ENCODE results near the gene SYT9. TPM values are rescaled to one million over a fixed set of nuclear protein-coding genes. Genes with fewer than 3 reads are reported as not detected.

SYT9 gene
- total RNA-seq, 2 experiments from 2014 or later = not detected

DNA sequence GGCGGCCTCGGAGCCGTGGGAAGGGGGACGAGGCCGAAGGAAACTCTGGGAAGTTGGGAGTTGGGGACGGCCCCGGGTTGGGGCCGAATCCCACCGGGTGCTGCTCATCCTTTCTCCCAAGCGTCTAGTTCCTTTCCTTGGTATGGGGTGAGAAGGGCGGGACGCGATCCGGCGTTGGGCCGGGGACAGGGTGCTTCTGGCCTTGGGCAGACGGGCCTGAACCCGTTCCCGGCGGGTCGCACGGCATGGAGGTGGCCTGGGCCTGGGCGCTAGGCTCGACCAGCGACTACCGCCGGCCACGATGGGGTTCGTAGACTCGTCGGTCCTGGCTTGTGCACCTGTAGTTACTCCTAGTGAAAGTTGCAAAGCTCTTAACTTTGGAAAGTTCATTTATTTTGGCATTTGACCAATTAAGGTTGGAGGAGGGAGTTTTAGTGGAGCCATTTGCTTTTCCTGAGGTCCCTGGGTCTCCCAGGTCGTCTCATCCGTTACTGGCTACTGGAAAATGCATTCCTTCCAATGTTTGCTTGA is 1.0 kb downstream of the SYT9 start:
- CTCF ChIA-PET = no interaction called here
- Mint-ChIP-seq H3K36me3 (ENCODE audit: low read depth) (no peaks in the 10 kb centered on the region), H3K27me3 (ENCODE audit: low read depth) (peaks cover 53% of the 10 kb centered on the region), H3K4me1 (ENCODE audit: low read depth) (peaks cover 1% of the 10 kb centered on the region), H3K9me3 (ENCODE audit: insufficient read depth) (no peaks in the 10 kb centered on the region), H3K27ac (no peak overlapping the region), H3K4me3 (peak overlapping the region; percentile 40)
- POLR2A ChIA-PET = no interaction called here
- no peak for ATAC-seq
- DNase-seq = no peak

DNA sequence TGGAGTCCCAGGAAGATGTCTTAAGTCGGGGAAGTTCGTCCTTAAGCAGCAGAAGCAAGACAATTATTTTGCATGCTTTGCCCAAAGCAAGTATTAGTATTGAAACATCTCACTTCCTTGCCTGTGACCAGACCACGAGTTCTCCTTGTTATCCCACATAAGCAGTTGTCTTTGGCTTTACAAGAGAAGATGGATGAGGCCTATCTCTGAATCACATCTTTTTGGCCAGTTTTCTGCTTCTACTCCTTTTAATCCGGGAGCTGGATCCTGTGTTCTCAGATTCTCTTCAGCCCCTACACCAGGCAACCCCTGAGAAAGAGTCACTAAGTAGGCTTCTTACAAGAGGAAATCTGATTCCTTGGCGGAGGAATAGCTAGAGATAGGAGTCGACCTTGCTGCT is 2.1 kb downstream of the SYT9 start:
- no peaks in the 10 kb centered on the region for H3K36me3 Mint-ChIP-seq (ENCODE audit: low read depth)
- CTCF ChIA-PET = no interaction called here
- no peak overlapping the region for H3K27ac Mint-ChIP-seq
- H3K9me3 Mint-ChIP-seq (ENCODE audit: insufficient read depth) = no peaks in the 10 kb centered on the region
- no peak overlapping the region for H3K4me3 Mint-ChIP-seq
- H3K27me3 Mint-ChIP-seq (ENCODE audit: low read depth) = peaks cover 51% of the 10 kb centered on the region
- no peak for DNase-seq
- POLR2A ChIA-PET = no interaction called here
- H3K4me1 Mint-ChIP-seq (ENCODE audit: low read depth) = peaks cover 1% of the 10 kb centered on the region
- no peak for ATAC-seq

DNA sequence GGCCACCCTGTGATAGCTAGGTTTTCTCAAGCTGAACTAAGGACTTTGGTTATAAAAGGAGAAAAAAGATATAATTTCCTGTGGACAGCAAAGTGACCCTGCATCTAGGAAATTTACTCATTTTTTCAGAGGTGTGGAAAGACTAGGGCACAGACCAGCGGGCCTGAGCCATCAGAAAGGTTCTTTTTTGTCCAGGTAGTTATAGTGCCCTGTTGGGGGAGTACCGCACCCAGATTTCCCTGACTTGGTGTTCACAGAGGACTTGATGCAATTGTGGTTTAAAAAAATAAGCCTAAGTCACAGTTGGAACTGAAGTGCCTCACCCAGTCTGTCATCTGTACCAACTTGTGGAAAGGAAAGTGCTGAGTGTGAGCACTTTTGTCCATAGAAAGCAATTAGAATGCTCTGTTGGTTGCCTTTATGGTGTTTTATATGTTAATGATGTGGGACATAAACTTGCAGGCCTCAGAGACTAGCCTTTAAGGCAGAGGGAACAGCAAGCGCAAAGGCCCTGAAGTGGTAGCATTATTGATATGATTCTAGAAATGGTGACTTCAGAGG is 3.1 kb downstream of the SYT9 start:
- DNase-seq (no peak), ATAC-seq (no peak)
- Mint-ChIP-seq H3K4me3 (no peak overlapping the region), H3K9me3 (ENCODE audit: insufficient read depth) (no peaks in the 10 kb centered on the region), H3K27me3 (ENCODE audit: low read depth) (peaks cover 46% of the 10 kb centered on the region), H3K27ac (no peak overlapping the region), H3K36me3 (ENCODE audit: low read depth) (no peaks in the 10 kb centered on the region), H3K4me1 (ENCODE audit: low read depth) (peaks cover 1% of the 10 kb centered on the region)
- ChIA-PET CTCF (no interaction called here), POLR2A (no interaction called here)

DNA sequence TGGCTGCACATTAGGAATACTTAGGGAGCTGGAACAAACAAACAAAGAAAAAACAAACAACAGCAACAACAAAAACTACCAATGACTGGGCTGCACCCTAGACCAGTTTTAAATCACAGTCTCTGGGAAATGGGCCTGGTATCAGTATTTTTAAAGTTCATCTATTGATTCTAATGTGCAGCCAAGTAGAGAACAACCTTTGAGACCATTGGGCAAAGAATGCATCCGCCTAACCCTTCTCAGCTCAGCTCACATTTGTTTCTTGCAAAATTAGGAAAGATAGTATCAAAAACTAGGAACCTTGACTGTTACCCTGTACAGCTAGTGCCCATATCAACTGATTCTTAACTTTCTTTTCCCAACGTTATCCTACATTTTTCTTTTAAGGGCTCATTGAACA is 5.2 kb downstream of the SYT9 start:
- H3K27me3 Mint-ChIP-seq (ENCODE audit: low read depth) = peaks cover 34% of the 10 kb centered on the region
- H3K4me1 Mint-ChIP-seq (ENCODE audit: low read depth) = peaks cover 1% of the 10 kb centered on the region
- no peak overlapping the region for H3K27ac Mint-ChIP-seq
- DNase-seq (no peak), ATAC-seq (no peak)
- H3K4me3 Mint-ChIP-seq = no peak overlapping the region
- H3K36me3 Mint-ChIP-seq (ENCODE audit: low read depth) = no peaks in the 10 kb centered on the region
- ChIA-PET CTCF (no interaction called here), POLR2A (no interaction called here)
- no peaks in the 10 kb centered on the region for H3K9me3 Mint-ChIP-seq (ENCODE audit: insufficient read depth)

DNA sequence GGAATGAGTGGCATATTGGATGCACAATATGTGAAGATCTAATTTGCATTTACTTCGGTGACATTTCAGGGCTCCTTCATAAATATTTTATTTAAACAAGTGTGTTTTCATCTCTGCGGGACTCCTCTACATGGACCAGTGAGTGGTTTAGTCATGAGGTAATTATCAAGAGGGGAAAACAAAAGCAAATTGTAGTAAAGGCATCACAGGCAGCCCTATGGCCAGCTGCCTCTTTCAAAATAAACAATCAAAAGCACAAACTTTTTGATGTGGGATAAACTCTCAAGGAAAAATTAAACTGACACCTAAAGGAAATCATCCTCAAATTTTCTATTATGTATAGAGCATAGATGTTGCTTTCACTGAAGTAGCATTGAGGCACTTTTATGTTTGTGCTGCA is 6.0 kb downstream of the SYT9 start:
- H3K36me3 Mint-ChIP-seq (ENCODE audit: low read depth) = no peaks in the 10 kb centered on the region
- ChIA-PET POLR2A (no interaction called here), CTCF (no interaction called here)
- ATAC-seq (no peak), DNase-seq (no peak)
- H3K9me3 Mint-ChIP-seq (ENCODE audit: insufficient read depth) = no peaks in the 10 kb centered on the region
- no peaks in the 10 kb centered on the region for H3K4me1 Mint-ChIP-seq (ENCODE audit: low read depth)
- H3K4me3 Mint-ChIP-seq = no peak overlapping the region
- H3K27me3 Mint-ChIP-seq (ENCODE audit: low read depth) = peaks cover 31% of the 10 kb centered on the region
- H3K27ac Mint-ChIP-seq = no peak overlapping the region

DNA sequence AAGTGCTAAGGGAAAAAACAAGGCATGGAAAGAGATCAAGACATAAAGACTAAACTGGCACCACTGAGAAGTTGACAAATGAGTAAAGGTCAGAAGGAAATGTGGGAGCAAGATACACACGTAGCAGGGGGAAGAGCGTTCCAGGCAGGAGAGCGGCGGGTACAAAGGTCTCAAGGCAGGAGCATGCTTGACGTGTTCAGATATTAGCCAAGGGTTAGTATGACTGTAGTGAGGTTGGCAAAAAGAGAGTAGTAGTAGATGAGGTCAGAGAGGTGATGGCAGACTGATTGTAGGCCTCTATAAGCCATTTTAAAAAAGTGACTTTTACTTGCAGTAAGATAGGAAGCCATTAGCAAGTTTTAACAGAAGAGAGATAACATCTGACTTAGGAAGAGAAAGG is 9.9 kb downstream of the SYT9 start:
- no peaks in the 10 kb centered on the region for H3K36me3 Mint-ChIP-seq (ENCODE audit: low read depth)
- ATAC-seq (no peak), DNase-seq (no peak)
- no peak overlapping the region for H3K27ac Mint-ChIP-seq
- no peak overlapping the region for H3K4me3 Mint-ChIP-seq
- ChIA-PET POLR2A (no interaction called here), CTCF (interaction anchor here (0.6 kb wide), 1 partner anchor 181 kb away, joined by 3 read pairs; no protein-coding TSS in a partner anchor)
- peaks cover 9% of the 10 kb centered on the region for H3K27me3 Mint-ChIP-seq (ENCODE audit: low read depth)
- H3K9me3 Mint-ChIP-seq (ENCODE audit: insufficient read depth) = no peaks in the 10 kb centered on the region
- no peaks in the 10 kb centered on the region for H3K4me1 Mint-ChIP-seq (ENCODE audit: low read depth)

DNA sequence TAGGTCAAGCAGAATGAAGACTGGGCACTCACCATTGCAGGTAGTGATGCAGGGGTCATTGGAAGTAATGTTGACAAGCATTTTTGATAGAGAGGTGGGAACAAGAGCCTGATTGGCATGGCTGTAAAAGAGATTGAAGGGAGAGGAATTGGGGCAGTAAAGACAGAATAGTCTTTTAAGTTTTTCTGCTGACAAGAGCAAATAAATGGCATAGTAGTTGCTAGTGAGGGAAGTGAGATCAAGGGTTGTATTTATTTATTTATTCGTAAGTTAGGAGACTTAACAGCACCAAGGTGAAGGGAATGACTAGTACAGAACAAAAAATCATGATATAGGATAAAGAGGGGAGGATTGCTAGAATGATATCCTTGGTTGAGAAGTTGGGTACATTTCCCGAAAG is 11.0 kb downstream of the SYT9 start:
- CTCF ChIA-PET = no interaction called here
- DNase-seq (no peak), ATAC-seq (no peak)
- no peak overlapping the region for H3K27ac Mint-ChIP-seq
- H3K27me3 Mint-ChIP-seq (ENCODE audit: low read depth) = peaks cover 7% of the 10 kb centered on the region
- H3K9me3 Mint-ChIP-seq (ENCODE audit: insufficient read depth) = no peaks in the 10 kb centered on the region
- POLR2A ChIA-PET = no interaction called here
- no peaks in the 10 kb centered on the region for H3K4me1 Mint-ChIP-seq (ENCODE audit: low read depth)
- H3K36me3 Mint-ChIP-seq (ENCODE audit: low read depth) = no peaks in the 10 kb centered on the region
- H3K4me3 Mint-ChIP-seq = no peak overlapping the region

DNA sequence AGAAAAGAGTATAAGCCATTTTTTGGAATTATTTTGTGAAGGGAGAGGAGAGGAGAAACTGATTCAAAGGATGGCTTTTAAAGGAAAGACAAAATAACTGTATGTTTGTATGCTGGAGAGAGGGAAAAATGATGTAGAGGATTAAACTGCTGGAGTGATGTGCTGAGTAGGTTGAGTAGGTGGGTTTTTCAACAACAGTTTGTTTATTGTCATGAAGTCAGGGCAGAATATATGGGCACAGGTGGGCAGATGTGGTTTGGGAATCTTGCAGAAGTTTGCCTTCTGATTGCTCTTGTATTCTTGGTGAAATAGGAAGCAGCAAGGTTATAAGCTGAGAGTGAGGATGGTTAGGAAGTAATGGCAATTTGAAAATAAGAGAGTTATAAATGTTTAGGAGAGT is 12.1 kb downstream of the SYT9 start:
- CTCF ChIA-PET = no interaction called here

DNA sequence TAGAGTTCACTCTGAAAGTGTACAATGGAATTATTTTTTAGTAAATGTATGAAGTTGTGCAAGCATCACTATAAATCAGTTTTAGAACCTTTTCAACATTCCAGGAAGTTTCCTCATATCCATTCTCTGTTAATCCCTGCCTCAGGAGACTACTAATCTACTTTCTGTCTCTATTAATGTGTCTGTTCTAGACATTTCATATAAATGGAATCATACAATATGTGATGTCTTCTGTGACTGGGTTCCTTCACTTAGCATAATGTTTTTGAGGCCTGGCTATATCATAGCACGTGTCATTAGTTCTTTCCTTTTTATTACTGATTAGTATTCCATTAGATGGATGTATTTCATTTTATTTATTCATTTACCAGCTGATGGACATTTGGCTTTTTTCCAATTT is 17.1 kb downstream of the SYT9 start:
- ChIA-PET CTCF (no interaction called here), POLR2A (no interaction called here)
- DNase-seq = no peak
- Mint-ChIP-seq H3K4me1 (ENCODE audit: low read depth) (no peaks in the 10 kb centered on the region), H3K27me3 (ENCODE audit: low read depth) (peaks cover 2% of the 10 kb centered on the region), H3K9me3 (ENCODE audit: insufficient read depth) (no peaks in the 10 kb centered on the region), H3K36me3 (ENCODE audit: low read depth) (no peaks in the 10 kb centered on the region), H3K4me3 (no peak overlapping the region), H3K27ac (no peak overlapping the region)
- no peak for ATAC-seq

More for the DNA sequence above, 12.1 kb downstream of the SYT9 start:
- DNase-seq = no peak
- Mint-ChIP-seq H3K9me3 (ENCODE audit: insufficient read depth) (no peaks in the 10 kb centered on the region), H3K27me3 (ENCODE audit: low read depth) (peaks cover 4% of the 10 kb centered on the region), H3K4me1 (ENCODE audit: low read depth) (no peaks in the 10 kb centered on the region), H3K4me3 (no peak overlapping the region), H3K27ac (no peak overlapping the region), H3K36me3 (ENCODE audit: low read depth) (no peaks in the 10 kb centered on the region)
- POLR2A ChIA-PET = no interaction called here
- ATAC-seq = no peak

DNA sequence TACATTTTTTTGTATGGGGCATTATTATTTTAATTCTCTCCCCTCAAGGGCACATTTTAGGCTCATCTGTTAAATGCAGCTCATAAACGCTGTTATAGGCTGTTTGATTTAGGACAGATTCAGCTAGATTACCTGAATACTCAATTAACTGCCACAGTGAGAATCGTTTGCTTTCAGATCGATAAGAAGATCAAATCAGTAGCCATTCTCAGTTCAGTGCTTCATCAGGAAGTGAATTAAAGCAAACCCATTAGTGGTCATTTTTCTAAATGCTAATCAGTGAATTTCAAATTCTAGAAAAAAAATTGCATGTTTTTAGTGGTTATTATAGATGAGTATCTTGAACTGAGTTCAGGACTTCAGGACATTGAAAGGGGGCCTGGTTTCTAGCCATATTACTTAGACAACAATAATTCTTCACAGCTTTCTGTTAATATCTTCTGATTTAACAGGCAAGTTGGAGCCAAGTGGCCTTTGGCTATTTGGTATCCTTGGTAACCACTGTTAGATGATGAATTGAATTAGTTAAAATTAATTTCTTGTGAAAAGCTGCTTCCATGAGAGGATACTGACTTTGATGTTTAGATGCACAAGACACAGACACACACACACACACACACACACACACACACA is 18.6 kb downstream of the SYT9 start:
- H3K36me3 Mint-ChIP-seq (ENCODE audit: low read depth) = no peaks in the 10 kb centered on the region
- ATAC-seq (no peak), DNase-seq (no peak)
- no peak overlapping the region for H3K27ac Mint-ChIP-seq
- H3K4me3 Mint-ChIP-seq = no peak overlapping the region
- ChIA-PET CTCF (no interaction called here), POLR2A (no interaction called here)
- no peaks in the 10 kb centered on the region for H3K4me1 Mint-ChIP-seq (ENCODE audit: low read depth)
- H3K9me3 Mint-ChIP-seq (ENCODE audit: insufficient read depth) = no peaks in the 10 kb centered on the region
- H3K27me3 Mint-ChIP-seq (ENCODE audit: low read depth) = peaks cover 5% of the 10 kb centered on the region

DNA sequence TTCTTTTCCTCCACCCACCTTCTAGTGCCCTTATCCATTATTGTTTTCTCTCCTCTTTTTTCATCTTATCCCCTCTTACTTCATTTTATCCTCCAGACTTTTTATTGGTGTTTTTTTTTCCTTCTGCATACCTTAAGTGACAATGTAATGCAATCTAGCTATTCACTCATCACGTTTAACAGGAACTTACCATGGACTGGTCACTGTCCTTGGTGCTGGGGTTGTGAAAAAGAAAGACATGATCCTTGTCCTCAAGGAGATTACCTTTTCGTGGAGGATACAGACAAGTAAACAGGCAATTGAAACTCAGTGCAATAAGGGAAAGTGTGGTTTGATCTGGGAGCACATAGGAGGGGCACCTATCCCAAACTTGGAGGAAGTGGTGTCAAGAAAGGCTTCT is 20.7 kb downstream of the SYT9 start:
- no peak overlapping the region for H3K4me3 Mint-ChIP-seq
- CTCF ChIA-PET = no interaction called here
- H3K27ac Mint-ChIP-seq = no peak overlapping the region
- ATAC-seq (no peak), DNase-seq (no peak)
- peaks cover 5% of the 10 kb centered on the region for H3K27me3 Mint-ChIP-seq (ENCODE audit: low read depth)
- no peaks in the 10 kb centered on the region for H3K36me3 Mint-ChIP-seq (ENCODE audit: low read depth)
- POLR2A ChIA-PET = no interaction called here
- H3K9me3 Mint-ChIP-seq (ENCODE audit: insufficient read depth) = no peaks in the 10 kb centered on the region
- no peaks in the 10 kb centered on the region for H3K4me1 Mint-ChIP-seq (ENCODE audit: low read depth)

DNA sequence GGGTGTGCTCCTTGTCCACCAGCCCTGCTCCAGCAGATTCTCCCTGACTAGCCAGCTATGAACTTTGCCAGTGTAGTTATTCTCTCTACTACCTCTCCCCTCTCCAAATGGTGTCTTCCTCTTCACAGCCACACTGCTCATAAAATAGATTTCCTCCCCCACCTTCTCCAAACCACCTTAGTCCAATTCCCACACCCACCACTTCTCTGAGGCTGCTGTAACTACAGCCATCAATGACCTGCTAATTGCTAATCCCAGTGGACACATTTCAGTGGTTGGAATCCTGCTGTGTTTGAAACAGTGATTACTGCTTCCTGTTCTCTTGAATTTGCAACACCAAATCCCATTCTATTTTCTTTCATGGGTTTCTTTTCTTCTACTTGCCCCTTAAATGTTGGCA is 23.4 kb downstream of the SYT9 start:
- ChIA-PET CTCF (no interaction called here), POLR2A (no interaction called here)
- H3K27ac Mint-ChIP-seq = no peak overlapping the region
- no peaks in the 10 kb centered on the region for H3K36me3 Mint-ChIP-seq (ENCODE audit: low read depth)
- no peaks in the 10 kb centered on the region for H3K9me3 Mint-ChIP-seq (ENCODE audit: insufficient read depth)
- H3K4me3 Mint-ChIP-seq = no peak overlapping the region
- ATAC-seq (no peak), DNase-seq (no peak)
- H3K4me1 Mint-ChIP-seq (ENCODE audit: low read depth) = no peaks in the 10 kb centered on the region
- peaks cover 2% of the 10 kb centered on the region for H3K27me3 Mint-ChIP-seq (ENCODE audit: low read depth)
